Stimulated activated CD4-positive, alpha-beta T cell treated with anti-CD3 and anti-CD28 coated beads, TNF-alpha, amount 100 ng/mL, for 4 hours (primary cell): ENCODE measurements around the gene TMEM175.

Source experiments
- DNase-seq, 3 experiments: peaks; one replicate each; pipeline ENCODE4 v3.0.0-alpha.2; 2020; ENCODE audit warnings: low read depth in 3 of 3

Gene TMEM175

GRCh38 chr4:899556-899906 lies 32.7 kb upstream of the TMEM175 start:
- no peak for DNase-seq

- DNase-seq = no peak
Observed at GRCh38 chr4:900073-900472, 32.2 kb upstream of the TMEM175 start.

- no peak for DNase-seq
Observed at GRCh38 chr4:900721-901120, 31.5 kb upstream of the TMEM175 start.

GRCh38 chr4:901192-901910 lies 30.9 kb upstream of the TMEM175 start:
- no peak for DNase-seq

GRCh38 chr4:903066-904046 lies 28.9 kb upstream of the TMEM175 start:
- DNase-seq = no peak

GRCh38 chr4:905485-906338 lies 26.5 kb upstream of the TMEM175 start:
- DNase-seq = no peak

GRCh38 chr4:906339-907102 lies 25.7 kb upstream of the TMEM175 start:
- DNase-seq = no peak

- no peak for DNase-seq
Observed at GRCh38 chr4:907103-907400, 25.2 kb upstream of the TMEM175 start.

GRCh38 chr4:907691-908425 lies 24.4 kb upstream of the TMEM175 start:
- no peak for DNase-seq

- DNase-seq = no peak
Observed at GRCh38 chr4:909131-909571, 23.1 kb upstream of the TMEM175 start.

GRCh38 chr4:909821-910220 lies 22.4 kb upstream of the TMEM175 start:
- DNase-seq = no peak

GRCh38 chr4:910366-911091 lies 21.7 kb upstream of the TMEM175 start:
- DNase-seq = no peak

- no peak for DNase-seq
Observed at GRCh38 chr4:911221-911751, 21.0 kb upstream of the TMEM175 start.

GRCh38 chr4:911871-912490 lies 20.3 kb upstream of the TMEM175 start:
- no peak for DNase-seq

GRCh38 chr4:912548-913279 lies 19.5 kb upstream of the TMEM175 start:
- no peak for DNase-seq

- no peak for DNase-seq
Observed at GRCh38 chr4:913280-913618, 19.0 kb upstream of the TMEM175 start.

- DNase-seq = no peak
Observed at GRCh38 chr4:914531-914930, 17.7 kb upstream of the TMEM175 start.

GRCh38 chr4:915041-915474 lies 17.2 kb upstream of the TMEM175 start:
- DNase-seq = no peak

GRCh38 chr4:915595-915994 lies 16.7 kb upstream of the TMEM175 start:
- DNase-seq = no peak
